Adrenal gland (tissue), 5 donors: Measurements from ENCODE around the gene MAVS.

ENCODE experiments used
- CTCF ChIP-seq, 6 experiments: fragments of 450-650 bp in 4 of 6; fragments of 200-600 bp in 2 of 6; sonication (generic) in 1 of 6; IDR thresholded peaks; 1 replicate in 5 of 6; 2 replicates in 1 of 6; pipeline versions ENCODE4 v1.5.1 to v1.8.0; 2016 to 2021; ENCODE audit warnings: antibody characterized with exemption in 6 of 6, mild to moderate bottlenecking in 2 of 6, moderate library complexity in 1 of 6
- POLR2A ChIP-seq, 2 donors: fragments of 450-650 bp; IDR thresholded peaks; one replicate each; pipeline ENCODE4 v1.6.1; 2017; ENCODE audit warnings: antibody characterized with exemption in 2 of 2, mild to moderate bottlenecking in 2 of 2, moderate library complexity in 1 of 2
- donor health status: DM: no; HTN: no; CAD: no.

GRCh38 chr20:3819411-3820047 is 27.1 kb upstream of the MAVS start:
- TF ChIP-seq CTCF (IDR thresholded peaks at IDR 0.05) (no peak), POLR2A (IDR thresholded peaks at IDR 0.05) (no peak)
